ENCODE results near the gene NUDT4.
"Not testable (repeated sequence)": the region's sequence is repeated elsewhere in the genome, so short reads cannot be mapped to it uniquely, and the experiment has no call there.

NUDT4 gene

DNA sequence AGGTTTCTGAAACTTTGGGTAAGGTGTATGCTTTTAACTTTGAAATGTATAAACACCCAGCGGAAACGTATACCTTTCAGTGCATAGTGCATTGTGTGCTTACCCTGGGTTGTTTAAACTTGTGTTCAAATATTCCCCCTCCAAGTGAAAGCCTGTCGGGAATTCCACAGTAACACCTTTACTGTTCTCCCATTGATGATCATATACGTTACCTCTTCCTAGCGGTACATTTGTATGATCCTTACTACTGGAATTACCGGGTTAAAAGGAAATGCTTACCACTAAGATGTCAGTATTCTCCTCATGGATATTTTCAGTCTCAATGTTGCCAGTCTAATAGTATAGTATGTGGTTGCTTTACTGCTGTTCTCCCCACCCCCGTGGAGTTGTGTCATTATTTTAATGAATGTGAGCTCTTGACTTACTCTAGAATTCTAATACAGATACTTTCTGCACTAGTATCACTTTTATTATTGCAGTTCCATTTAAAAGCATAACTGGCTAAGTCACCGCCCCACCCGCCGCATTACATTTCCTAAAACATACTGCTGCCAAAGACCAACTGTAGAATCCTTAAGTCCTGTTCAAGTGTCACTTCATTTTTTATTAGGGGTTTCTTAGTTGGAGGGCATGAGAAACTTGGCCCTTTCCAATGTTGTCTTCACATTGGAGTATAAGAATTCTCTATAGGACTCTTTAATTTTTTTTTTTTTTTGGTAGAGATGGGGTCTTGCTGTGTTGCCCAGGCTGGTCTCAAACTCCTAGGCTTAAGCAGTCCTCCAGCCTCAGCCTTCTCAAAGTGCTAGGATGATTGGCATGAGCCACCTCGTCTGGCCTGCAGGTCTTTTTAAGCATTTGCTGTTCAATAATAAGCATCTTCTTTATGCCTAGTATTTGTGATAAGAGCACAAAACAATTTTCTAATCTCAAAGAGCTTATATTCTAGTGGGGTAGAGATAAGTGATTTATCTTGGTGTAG lies 24.9 kb downstream of the NUDT4 start:
- no peak for DNase-seq (ENCODE audit: low read depth in 3 of 3)

DNA sequence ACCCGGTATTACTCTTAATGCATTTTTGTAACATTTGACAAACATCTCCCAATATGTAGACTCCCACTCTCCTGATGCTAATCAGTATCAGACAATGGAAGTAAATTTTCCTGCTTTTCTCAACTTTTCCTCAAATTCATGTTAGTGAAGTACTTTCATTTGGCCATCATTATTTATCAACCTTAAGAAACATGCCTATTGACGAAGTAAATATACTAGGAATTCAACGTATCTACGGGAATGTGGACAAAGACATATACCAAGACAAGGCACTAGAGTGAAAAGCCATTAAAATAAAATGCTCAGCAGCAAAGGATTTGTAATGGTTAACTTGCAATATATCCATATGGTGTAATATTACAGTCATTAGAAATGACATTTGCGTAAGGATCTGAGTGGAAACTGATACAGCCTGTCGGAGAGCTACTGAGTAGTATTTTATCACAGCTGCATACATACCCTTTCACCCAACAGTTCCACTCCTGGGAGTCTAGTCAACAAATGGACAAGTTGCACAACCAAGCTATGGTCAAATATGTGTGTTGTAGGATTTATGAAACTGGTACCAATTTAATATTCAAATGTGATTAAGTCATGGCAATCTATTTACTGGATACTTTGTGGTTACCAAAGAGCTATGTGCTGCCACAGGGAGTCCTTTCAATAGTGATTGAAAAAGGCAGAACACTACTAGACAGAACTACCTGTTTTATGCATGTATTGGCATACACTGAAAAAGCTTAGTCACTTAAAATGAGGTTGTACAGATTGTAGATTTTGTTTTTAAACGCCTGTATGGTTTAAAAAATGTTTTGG lies 26.5 kb downstream of the NUDT4 start:
- DNase-seq (ENCODE audit: low read depth in 3 of 3) = no peak

DNA sequence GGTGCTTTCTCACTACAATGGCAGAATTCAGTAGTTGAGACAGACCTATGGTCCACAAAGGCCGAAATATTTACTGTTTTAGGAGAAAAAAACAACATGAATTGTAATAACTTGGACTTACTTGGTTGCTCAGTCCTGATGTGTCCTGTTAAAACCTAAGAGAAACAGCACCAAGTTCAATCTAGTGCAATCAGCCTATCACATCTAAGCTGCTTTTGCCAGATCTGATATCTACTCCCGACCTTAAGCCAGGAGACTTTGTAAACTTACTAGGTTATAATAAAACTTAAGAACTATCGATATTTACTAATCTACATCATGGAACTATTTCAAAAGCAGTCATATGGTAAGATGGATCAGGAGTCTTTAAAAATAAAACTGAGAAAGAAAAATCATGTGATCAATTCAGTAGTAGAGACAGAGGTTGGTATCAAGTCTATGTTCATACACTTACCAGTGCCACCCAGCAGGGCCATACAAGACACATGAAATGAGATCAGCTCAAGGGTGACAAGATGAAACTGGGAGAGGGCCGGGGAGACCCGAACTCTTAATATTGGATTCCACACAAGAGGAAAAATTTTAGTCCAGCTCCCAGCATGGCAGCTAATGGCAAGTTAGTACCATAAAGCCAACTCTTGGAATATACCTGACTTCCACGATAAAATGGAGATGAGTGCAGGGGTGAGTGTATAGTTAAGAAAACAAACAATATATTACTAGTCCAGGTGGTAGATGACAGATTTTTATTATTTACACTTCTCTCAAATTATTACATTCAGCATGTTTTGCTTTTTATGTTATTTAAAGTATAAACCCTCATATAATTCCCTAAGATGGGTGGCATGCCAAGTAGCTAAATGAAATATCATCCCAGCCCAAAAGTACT lies 27.5 kb downstream of the NUDT4 start:
- DNase-seq (ENCODE audit: low read depth in 3 of 3) = no peak

DNA sequence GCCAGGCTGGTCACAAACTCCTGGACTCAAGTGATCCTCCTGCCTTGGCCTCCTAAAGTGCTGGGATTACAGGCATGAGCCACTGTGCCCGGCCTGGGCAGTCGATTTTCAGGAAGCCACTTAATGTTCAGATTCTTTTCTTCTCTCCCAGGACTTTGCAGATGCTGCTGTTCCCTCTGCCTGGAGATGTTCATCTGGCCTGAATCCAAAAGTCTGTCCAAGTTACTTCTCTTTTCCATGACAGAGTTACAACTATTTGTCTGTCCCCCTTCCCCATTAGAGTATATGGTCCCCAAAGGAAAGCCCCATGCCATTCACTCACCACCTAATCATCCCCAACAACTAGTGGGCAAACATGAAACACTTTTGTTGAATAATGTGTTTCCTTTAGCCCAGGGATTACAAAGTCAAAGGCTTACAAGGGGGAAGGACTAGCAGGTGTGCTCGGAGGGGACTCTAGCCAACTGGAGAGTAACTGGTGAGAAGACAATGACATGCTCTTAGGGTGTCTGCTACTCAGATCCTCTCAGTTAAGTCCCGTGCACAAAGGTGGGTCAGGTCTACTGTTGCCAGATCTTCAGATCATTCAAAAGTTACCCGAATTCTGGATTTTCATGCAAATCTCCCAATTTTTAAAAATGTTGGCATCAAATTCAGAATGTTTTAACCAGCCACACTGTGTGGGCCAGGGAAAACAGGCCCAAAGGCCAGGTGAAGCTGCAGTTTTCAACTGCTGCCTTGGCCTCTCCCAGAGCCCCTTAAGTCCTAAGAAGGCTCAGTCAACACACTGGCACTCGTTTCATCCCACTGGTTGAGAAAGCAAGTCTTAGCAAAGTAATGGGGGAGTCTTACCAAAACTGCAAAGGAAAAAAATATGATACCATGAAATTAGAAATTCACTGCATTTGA lies 29.6 kb downstream of the NUDT4 start:
- no peak for DNase-seq (ENCODE audit: low read depth in 3 of 3)

DNA sequence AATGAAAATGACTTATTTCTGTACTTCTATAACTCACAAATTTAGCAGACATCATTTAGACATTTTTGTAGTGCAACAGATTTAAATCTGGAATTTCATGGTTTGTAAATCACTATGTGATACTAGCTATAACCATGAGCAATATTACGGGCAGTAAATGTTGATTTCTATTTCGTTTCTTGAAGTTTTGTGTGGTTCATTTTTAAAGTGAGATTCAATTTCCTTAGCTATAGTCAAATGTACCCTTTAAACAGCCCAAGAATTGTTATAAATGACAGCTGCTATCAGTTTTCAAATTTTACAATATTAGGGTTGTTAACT lies 30.2 kb downstream of the NUDT4 start:
- no peak for DNase-seq (ENCODE audit: low read depth in 3 of 3)

DNA sequence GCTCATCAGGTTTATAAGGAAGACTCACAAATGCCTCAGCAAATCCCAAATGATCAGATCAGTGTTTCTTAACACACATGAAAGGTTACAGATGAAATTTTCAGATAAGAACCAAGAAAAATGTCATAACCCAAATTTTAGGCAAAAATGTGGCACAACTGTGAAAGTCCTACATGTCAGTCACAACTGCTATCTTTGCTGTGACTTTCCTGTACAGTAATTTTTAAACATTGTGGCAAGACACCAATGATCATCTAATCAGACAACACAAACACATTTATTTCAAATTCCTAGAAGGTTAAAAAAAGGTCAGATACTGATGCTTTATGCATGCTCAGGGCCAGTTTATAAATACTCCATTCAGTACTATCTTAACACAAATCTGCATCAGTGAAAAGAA lies 31.1 kb downstream of the NUDT4 start:
- no peak for DNase-seq (ENCODE audit: low read depth in 3 of 3)

DNA sequence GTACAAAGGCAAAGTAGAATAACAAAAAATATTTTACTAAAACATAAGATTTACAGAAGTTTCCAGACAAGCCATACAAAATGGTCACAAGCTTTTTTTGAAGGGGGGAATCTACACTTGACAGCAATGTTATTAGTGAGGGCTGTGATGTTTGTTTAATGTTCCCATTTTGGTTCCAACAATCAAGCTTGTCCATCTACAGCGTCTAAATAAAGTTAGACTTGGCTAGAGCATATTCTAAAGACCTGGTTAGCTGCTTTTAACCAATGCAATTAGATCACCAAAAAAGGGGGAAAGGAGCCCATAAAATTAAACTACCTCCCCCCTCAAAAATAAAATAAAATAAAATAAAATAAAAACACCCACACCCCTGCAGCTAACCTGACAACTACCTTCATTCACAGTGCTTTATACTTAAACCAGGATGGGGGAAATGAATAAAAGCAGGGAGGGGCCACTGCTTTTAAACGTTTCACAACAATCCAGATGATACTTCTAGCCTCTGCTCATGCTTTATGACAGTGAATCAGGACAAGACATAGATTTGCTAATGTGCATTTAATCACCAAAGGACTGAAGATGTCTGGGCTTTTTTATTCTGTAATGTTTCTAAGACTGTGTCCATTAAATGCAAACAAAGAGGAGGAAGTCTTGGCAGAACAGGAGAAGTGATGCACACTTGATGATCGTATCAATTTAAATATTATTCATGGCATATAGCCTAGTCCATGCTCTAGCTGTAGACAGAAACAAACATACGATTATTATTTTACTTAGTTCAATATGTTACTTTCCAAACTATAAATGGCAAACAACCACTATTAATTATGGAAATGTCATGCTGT lies 31.8 kb downstream of the NUDT4 start:
- DNase-seq (ENCODE audit: low read depth in 3 of 3) = not testable (repeated sequence)

DNA sequence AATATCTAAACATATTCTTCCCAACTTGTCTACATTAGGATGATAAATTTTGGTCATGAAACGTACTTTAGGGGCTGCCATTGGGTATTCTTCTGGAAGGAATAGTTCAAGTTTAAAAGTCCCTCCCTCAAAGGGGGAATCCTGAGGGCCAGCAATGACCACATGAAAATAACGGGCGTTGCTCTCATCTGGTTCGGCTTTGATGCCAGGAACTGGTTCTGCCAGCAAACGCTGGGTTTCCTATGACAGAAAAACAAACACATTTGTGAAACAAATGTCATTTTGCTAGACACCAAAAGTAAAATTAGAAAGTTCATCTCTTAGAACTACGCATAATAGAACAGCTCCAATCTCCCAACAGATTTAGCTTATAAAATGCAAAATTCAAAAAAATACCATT lies 33.3 kb downstream of the NUDT4 start:
- not testable (repeated sequence) for DNase-seq (ENCODE audit: low read depth in 3 of 3)

DNA sequence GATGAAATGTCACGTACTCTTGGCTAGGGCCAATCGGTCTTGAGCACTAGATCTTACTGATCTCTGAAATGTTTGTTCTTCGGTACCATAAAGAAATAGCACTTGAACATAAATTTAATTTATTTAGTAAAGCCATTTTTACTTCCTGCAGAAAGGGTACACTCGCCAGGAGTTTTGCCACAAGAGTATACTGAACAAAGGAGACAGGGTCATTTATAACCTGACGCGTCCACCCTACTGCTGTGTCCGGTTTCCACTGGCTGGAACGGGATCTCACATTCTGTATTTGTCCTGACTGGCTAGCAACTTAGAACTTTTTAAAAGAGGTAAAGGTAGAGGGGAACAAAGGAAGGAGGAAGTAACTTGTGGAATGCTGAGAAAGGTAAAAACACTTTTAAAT lies 34.7 kb downstream of the NUDT4 start:
- DNase-seq (ENCODE audit: low read depth in 3 of 3) = not testable (repeated sequence)

DNA sequence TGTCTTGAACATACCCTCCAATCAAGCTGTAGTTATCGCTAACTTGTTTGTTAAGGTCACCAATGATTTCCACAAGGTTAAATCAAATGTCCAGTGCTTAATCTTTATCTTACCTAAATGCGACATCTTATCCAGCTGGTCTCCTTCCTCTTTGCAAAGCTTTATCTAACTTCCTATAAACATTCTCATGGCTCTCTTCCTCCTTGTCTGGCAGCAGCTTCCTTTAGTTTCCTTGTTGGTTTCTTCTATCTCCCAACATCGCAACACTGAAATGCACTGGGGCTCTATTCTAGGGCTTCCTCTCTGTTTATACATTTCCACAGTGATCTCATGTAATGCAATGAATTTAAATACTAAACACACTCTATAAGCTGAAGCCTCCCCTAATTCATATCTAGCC lies 35.3 kb downstream of the NUDT4 start:
- DNase-seq (ENCODE audit: low read depth in 3 of 3) = no peak

DNA sequence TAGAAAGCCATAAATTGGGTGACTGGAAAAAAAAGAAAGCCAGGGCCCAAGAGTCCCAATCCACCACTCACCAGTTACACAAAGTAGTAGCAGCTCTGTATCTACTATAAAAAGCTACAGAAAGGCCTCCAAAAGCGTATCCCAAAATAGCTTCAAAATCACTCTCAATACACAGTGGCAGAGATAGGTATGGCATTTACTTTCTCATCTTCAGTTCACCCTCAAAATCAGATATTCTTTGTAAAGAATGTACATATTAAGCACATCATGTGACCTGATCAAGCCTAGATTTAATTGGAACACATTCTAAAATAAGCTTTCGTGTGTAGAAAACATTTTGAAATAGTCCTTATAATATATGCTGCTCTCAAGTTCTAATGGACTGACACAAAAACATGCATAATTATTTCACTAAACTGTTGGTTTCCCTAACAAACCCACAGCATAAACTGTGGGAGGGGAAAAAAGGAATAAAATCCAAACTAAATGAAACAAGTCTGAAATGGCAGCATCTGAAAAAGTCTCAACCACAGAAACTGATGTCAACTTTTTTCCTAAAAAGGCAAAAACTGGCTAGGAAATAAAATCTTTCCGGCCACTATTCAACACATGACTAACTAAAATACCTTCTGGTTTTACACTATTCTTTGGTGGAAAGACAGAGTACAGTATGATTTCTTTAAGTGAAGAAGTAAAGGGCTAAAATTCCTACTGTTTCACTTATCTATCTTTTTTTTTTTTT lies 38.2 kb downstream of the NUDT4 start:
- no peak for DNase-seq (ENCODE audit: low read depth in 3 of 3)

DNA sequence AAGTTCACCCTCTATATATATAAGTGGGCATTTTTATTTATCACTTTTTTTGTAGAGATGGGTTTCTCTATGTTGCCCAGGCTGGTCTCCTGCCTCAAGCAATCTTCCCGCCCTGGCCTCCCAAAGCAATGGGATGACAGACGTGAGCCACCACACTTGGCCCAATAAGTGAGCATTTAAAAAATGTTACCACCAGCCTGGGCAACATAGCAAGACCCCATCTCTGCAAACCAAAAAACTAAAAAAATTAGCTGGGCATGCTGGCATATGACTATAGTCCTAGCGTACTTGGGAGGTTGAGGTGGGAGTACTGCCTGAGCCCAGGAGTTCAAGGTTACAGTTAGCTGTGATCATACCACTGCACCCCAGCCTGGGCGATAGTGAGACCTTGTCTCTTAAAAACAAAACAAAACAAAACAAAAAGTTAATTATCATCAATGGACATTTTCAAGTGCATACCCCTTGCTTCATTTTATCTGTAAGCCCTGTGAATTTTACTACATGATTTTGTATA lies 40.3 kb downstream of the NUDT4 start:
- DNase-seq (ENCODE audit: low read depth in 3 of 3) = no peak

DNA sequence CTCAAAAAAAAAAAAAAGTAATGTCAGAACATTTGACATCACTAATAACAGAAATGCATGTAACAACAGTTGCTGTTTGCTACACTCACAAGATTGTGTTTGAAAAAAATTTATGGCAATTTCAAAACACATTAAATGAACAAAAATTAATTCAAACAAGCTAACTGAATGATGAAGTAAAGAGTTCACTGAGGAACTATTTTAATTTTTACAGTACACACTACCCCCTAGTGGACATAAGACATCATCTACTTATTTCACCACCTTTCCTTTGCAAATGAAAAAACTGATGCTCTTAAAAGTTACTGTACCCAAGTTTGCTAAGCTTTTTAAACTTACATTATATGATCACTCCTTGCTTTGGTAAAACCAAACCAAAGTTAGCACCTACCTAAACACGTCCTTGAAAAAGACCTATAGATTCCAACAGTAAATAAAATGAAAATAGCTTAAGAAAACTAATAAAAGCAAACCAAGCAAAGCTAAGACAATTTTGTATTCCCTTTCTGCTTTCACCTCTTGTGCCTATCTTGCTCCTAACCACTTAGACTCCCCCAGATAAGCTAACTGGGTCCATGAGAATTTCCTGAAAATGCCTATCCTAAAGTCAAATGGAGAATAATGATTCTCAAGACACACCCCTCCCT lies 41.8 kb downstream of the NUDT4 start:
- no peak for DNase-seq (ENCODE audit: low read depth in 3 of 3)

DNA sequence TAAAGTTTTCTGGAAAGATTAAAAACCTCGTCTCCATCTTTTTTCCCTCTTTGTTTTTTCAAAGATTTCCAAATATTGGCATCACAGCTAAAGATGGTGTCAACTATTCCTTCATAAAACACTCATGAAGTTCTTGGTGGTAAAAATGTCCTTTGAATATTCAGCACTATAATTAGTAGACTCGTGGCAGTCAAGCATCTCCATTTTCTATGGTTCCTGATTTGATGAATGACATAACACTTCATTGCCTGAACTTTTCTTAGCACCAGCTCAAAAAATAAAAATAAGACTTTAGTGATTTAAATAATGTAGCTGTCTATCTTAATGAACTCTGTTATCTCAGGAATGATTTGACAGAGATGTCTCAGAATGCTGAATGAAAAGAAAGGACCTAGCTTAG lies 44.3 kb downstream of the NUDT4 start:
- no peak for DNase-seq (ENCODE audit: low read depth in 3 of 3)

DNA sequence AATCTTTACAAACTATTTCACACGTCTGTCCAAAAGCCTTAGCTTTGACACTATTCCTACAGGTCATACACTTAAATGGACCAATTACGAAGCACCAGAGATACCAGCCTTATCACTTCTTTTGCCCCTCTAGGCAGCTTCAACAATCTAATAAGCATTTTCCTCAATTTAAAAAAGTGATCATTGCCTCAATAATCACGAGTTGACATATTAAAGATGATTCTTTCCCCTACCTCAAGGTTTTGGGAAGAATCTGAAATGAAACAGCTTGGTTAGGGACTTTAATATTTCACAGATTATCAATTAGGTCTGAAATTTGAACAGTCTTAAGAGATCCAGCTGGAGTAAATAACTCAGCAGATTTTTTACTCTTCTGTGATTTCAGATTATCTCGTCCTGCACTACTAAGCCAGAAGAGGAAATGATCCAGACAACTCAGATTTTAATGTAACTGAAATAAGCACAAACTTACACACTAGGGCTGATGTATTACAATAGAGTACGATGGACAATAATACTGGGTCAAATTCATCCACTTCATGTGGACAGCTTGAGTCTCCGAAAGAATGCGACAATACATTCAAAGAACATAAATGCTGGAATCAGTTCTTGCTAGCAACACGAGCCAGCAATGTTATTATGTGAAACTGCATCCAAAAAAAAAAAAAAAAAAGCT lies 48.1 kb downstream of the NUDT4 start:
- no peak for DNase-seq (ENCODE audit: low read depth in 3 of 3)

DNA sequence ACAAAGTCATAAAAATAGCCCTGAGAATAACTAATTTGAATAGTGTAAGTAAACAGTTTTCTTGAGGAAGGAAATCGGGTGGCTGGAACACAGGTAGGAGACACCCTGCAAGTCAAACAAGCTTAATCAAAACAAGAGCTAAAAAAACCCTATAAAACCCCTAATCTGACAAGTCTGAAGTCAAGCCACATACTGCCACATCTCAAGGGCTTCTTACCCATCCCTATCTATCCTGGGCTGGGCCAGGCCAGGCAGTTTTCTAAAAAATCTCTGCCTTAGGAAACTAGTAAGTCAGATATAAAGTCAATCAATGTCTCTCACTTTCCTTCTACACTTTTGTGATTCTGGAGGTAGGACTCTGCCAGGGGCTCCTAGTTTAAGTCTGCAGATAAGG lies 48.7 kb downstream of the NUDT4 start:
- DNase-seq (ENCODE audit: low read depth in 3 of 3) = no peak

DNA sequence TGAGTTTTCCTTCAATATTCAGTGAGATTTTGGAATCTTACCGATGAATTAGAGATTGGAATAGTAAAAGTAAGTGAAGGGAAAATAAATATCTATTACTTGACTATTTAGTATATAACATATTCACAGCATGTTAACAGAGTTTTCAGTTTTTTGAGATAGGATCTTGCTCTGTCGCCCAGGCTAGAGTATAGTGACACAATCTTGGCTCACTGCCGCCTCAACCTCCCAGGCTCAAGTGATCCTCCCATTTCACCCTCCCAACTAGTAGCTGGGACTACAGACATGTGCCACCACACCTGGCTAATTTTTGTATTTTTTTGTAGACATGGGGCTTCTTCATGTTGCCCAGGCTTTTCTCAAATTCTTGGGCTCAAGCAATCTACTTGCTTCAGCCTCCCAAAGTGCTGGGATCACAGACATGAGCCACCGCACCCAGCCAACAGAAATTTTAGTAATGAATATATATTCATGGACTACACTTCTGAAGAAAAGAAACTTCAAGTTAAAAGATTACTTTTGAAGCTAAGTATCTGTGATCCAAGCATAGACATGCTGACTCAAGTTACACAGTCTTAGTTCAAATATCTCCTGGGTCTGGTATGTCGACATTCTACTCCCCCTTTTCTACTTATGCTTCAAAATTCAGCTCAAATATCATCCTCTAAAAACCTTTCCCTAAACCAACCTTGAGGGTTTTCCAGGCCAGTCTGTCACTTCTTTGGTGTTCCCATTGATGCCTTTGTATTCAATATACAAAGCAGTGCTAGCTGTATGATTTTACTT lies 50.2 kb downstream of the NUDT4 start:
- no peak for DNase-seq (ENCODE audit: low read depth in 3 of 3)
